Right lobe of liver (tissue), 6 donors: Measurements from ENCODE around the gene CDK2AP2. TPM values are rescaled to one million over a fixed set of nuclear protein-coding genes. Genes with fewer than 3 reads are reported as not detected.
A peak's percentile ranks its signal among the peaks of the same experiment; 100 is the strongest.

ENCODE experiments used
- ATAC-seq, 4 donors: fragments of 200-7000 bp; cut with Tn5 transposase; one replicate each; pipeline ENCODE4 v1.9.1; 2020; ENCODE audit warnings: mild to moderate bottlenecking in 4 of 4, moderate library complexity in 4 of 4
- DNase-seq, 3 donors: peaks; one replicate each; pipeline ENCODE4 v3.0.0-alpha.2; 2020
- H3K27ac ChIP-seq, 3 donors: fragments of 200-600 bp; one replicate each; pipeline ENCODE4 v1.8.0; 2022
- H3K27me3 ChIP-seq, 2 donors: fragments of 200-600 bp; one replicate each; pipeline ENCODE4 v1.8.0; 2022
- H3K36me3 ChIP-seq, 4 donors: fragments of 200-600 bp; sonication (generic) in 1 of 4; one replicate each; pipeline versions ENCODE4 v1.5.1 to v1.8.0; 2017 to 2022; ENCODE audit warnings: control low read depth in 1 of 4
- H3K4me1 ChIP-seq, 4 donors: fragments of 200-600 bp; sonication (generic) in 1 of 4; one replicate each; pipeline versions ENCODE4 v1.5.1 to v1.8.0; 2017 to 2022; ENCODE audit warnings: control low read depth in 1 of 4
- H3K4me3 ChIP-seq, 3 donors: fragments of 200-600 bp; one replicate each; pipeline ENCODE4 v1.8.0; 2022
- H3K9me3 ChIP-seq, 4 donors: fragments of 200-600 bp; sonication (generic) in 1 of 4; one replicate each; pipeline versions ENCODE4 v1.5.1 to v1.8.0; 2017 to 2022; ENCODE audit warnings: control low read depth in 1 of 4
- CTCF ChIP-seq, 4 donors: fragments of 200-600 bp in 3 of 4; fragments of 450-650 bp in 1 of 4; IDR thresholded peaks; one replicate each; pipeline versions ENCODE4 v1.5.1 to v1.8.0; 2016 to 2022; ENCODE audit warnings: antibody characterized with exemption in 4 of 4, mild to moderate bottlenecking in 2 of 4
- POLR2A ChIP-seq: fragments of 450-650 bp; IDR thresholded peaks from one replicate; pipeline ENCODE4 v1.6.1; 2017; ENCODE audit warnings: antibody characterized with exemption, mild to moderate bottlenecking
- WGBS: methylation state at CpG from one replicate; pipeline ENCODE4 v1.1.6; 2018; ENCODE audit warnings: low coverage, low lambda C conversion rate; ENCODE audit not compliant: insufficient coverage; ENCODE audit errors: missing lambda C conversion rate; 5-methylcytosine and 5-hydroxymethylcytosine counted together
- intact Hi-C, 2 donors: fragments of 100-400 bp; cut with DNase I; formaldehyde crosslinking; loops; one replicate each; pipeline versions ENCODE4 v1.11.2 to v1.14.1; 2022
- total RNA-seq, 6 experiments: library from RNA; depleted of rRNA in 2 of 6; stranded (reverse); fragments of >200 nt in 2 of 6; fragmentation: NEBNext Ultra II Directional in 3 of 6; extraction: Animal tissue kit (Norgen Biotek cat#: 25700) in 3 of 6; gene quantifications; one replicate each; pipeline versions ENCODE4 v1.1.0 to v1.2.4, GENCODE V29; 2016 to 2023
- donor health status: DM: no; HTN: yes; CAD: no.
- donor health status: DM: no; HTN: no; CAD: no.
- donor health status: DM: no; HTN: no; CAD: no.
- donor health status: DM: no; HTN: yes; CAD: no.
- donor health status: DM: no; HTN: yes; CAD: no.

The CDK2AP2 gene
- total RNA-seq, 6 experiments from 2014 or later = 45.2 to 74.9 (median 55.7) TPM

DNA sequence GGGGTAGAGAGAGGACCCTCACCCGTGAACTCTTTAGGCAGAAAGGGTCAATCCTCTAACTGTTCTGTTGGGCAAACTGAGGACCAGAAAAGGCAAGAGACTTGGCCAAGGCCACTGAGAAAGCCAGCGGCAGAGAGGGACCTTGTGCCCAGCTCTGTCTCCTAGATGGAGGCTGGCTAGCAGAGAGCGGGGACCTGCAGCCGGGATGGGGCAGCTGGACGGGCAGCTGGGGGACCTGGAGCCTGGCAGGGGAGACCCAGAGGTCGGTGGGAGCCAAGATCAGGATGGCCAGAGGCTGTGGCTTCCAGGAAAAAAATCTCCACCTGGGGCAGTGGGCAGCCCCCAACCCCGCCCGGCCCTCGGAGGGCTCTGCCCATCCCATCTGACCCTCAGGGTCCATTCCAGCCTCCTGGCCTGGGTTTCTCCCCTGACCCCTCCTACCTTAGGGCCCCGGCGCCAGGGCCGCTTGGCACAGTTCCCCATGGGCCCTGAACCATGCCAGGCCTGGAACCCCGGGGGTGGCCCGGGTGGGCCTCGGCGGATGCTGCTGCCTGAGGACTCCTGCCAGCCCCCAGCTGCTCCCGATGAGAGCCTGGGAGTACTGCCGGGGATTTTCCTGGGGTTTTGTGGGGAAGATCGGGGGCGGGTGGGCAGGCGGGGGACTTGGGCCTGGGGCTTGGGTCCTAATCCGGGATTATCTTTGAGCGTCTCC, 15.0 kb upstream of the CDK2AP2 start, which contains the start of gene CABP2:
TSS of gene CABP2 (minus strand) at position 603 of the 712 bp plus-strand sequence. CDS start at position 483, 120 bp downstream.
- Histone ChIP-seq H3K9me3 (no peaks in the 10 kb centered on the region), H3K36me3 (no peaks in the 10 kb centered on the region), H3K4me1 (peaks cover 0 to 11% (median 4%) of the 10 kb centered on the region in 4 donors), H3K27me3 (no peaks in the 10 kb centered on the region), H3K4me3 (no peak within 1 kb of the TSS), H3K27ac (no peak within 1 kb of the TSS)
- DNase-seq (no peak), ATAC-seq (no peak)
- intact Hi-C loops = no loop called here
- 77% methylated on average over 5 of the region's 23 CpGs for WGBS
- TF ChIP-seq POLR2A = no peak
- TF ChIP-seq CTCF (IDR thresholded peaks at IDR 0.05) = no peak

GRCh38 chr11:67522338-67522737, 14.4 kb upstream of the CDK2AP2 start:
- ATAC-seq = no peak
- WGBS = 100% methylated on average over 1 of the region's 15 CpGs
- DNase-seq = no peak
- H3K27ac ChIP-seq = no peak overlapping the region
- H3K4me3 ChIP-seq = no peak overlapping the region
- H3K9me3 ChIP-seq = no peaks in the 10 kb centered on the region
- intact Hi-C loops = no loop called here
- no peaks in the 10 kb centered on the region for H3K27me3 ChIP-seq
- no peak for TF ChIP-seq POLR2A
- no peak for TF ChIP-seq CTCF (IDR thresholded peaks at IDR 0.05)
- H3K36me3 ChIP-seq = no peaks in the 10 kb centered on the region
- H3K4me1 ChIP-seq = peaks cover 0 to 11% (median 4%) of the 10 kb centered on the region in 4 donors

DNA sequence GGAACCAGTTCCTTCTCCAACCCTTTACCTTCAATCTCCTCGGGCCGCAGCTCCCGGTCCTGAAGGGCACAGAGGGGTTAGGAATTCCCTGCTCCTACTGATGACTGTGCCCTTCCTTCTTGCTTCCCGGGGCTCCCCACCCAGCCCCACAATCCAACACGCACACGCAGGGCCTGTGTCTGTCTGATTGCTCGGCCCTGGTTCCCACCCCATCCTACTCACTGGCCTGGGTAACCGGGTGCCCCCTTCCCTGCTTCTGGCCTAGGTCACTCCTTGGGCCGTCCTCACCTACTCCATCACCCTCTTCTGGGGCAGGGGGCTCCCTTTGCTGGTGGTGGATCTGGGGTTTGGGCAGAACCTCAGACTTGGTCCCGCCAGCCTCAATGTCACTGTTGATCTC, 14.0 kb upstream of the CDK2AP2 start:
- no peak for ATAC-seq
- intact Hi-C loops = no loop called here
- TF ChIP-seq POLR2A (no peak), CTCF (IDR thresholded peaks at IDR 0.05) (no peak)
- DNase-seq = no peak
- Histone ChIP-seq H3K9me3 (no peaks in the 10 kb centered on the region), H3K27ac (no peak overlapping the region), H3K4me1 (peaks cover 0 to 11% (median 4%) of the 10 kb centered on the region in 4 donors), H3K27me3 (no peaks in the 10 kb centered on the region), H3K36me3 (no peaks in the 10 kb centered on the region), H3K4me3 (no peak overlapping the region)
- 81% methylated on average over 9 of the region's 10 CpGs for WGBS

GRCh38 chr11:67520856-67521824, 13.2 kb upstream of the CDK2AP2 start:
- Histone ChIP-seq H3K4me3 (no peak overlapping the region), H3K36me3 (no peaks in the 10 kb centered on the region), H3K27ac (no peak overlapping the region), H3K27me3 (no peaks in the 10 kb centered on the region), H3K9me3 (no peaks in the 10 kb centered on the region), H3K4me1 (peaks cover 0 to 11% (median 4%) of the 10 kb centered on the region in 4 donors)
- DNase-seq = peak in 1 of 3 donors; percentile 36
- no peak for TF ChIP-seq CTCF (IDR thresholded peaks at IDR 0.05)
- TF ChIP-seq POLR2A = no peak
- ATAC-seq = no peak
- intact Hi-C loops = no loop called here
- WGBS = 64% methylated on average over 7 of the region's 16 CpGs
